Liver (tissue), 3 donors: Measurements from ENCODE around the gene CFAP70.

Experiments
- HNF4A ChIP-seq, 2 donors: conservative IDR thresholded peaks; 2 replicates each; pipeline ENCODE4 v1.6.1; 2016; ENCODE audit warnings: antibody characterized with exemption in 2 of 2, mild to moderate bottlenecking in 2 of 2
- RAD21 ChIP-seq, 2 donors: IDR thresholded peaks; 2 replicates each; pipeline ENCODE4 v1.6.1; 2016; ENCODE audit warnings: antibody characterized with exemption in 2 of 2, mild to moderate bottlenecking in 2 of 2
- YY1 ChIP-seq: IDR thresholded peaks from 2 replicates; pipeline ENCODE4 v1.6.1; 2016; ENCODE audit warnings: antibody characterized with exemption, mild to moderate bottlenecking
- TF ChIP-seq, protein P1 (sequence below): fragments of 150-350 bp; IDR thresholded peaks from 2 replicates; pipeline ENCODE4 v1.5.1; 2017; ENCODE audit warnings: improper control_type of control experiment, low read depth, low read length; ENCODE audit not compliant: missing input control
- TF ChIP-seq, protein P2 (sequence below): IDR thresholded peaks from 2 replicates; pipeline ENCODE4 v1.6.1; 2016; ENCODE audit warnings: antibody characterized with exemption, mild to moderate bottlenecking
- donor health status: healthy.
- donor health status: healthy.

DNA sequence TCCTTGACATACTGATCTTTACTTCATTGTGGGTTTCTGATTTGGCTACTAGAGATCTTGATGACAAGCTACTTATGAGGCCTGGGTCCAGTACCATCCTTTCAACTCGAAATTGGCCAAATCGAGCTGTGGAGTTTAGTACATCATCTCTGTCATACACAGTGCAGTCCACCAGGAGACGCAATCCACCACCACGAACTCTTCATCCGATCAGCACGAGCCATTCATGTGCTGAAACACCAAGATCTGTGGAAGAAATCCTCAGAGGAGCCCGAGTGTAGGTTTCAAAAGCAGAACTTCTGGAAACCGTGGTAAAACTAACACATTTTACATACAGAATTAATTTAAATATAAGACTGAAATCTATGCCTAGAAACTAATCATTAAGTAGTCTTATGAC, 125.8 kb downstream of the CFAP70 start:
- TF ChIP-seq, protein P1, sequence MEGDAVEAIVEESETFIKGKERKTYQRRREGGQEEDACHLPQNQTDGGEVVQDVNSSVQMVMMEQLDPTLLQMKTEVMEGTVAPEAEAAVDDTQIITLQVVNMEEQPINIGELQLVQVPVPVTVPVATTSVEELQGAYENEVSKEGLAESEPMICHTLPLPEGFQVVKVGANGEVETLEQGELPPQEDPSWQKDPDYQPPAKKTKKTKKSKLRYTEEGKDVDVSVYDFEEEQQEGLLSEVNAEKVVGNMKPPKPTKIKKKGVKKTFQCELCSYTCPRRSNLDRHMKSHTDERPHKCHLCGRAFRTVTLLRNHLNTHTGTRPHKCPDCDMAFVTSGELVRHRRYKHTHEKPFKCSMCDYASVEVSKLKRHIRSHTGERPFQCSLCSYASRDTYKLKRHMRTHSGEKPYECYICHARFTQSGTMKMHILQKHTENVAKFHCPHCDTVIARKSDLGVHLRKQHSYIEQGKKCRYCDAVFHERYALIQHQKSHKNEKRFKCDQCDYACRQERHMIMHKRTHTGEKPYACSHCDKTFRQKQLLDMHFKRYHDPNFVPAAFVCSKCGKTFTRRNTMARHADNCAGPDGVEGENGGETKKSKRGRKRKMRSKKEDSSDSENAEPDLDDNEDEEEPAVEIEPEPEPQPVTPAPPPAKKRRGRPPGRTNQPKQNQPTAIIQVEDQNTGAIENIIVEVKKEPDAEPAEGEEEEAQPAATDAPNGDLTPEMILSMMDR = no peak
- TF ChIP-seq, protein P2, sequence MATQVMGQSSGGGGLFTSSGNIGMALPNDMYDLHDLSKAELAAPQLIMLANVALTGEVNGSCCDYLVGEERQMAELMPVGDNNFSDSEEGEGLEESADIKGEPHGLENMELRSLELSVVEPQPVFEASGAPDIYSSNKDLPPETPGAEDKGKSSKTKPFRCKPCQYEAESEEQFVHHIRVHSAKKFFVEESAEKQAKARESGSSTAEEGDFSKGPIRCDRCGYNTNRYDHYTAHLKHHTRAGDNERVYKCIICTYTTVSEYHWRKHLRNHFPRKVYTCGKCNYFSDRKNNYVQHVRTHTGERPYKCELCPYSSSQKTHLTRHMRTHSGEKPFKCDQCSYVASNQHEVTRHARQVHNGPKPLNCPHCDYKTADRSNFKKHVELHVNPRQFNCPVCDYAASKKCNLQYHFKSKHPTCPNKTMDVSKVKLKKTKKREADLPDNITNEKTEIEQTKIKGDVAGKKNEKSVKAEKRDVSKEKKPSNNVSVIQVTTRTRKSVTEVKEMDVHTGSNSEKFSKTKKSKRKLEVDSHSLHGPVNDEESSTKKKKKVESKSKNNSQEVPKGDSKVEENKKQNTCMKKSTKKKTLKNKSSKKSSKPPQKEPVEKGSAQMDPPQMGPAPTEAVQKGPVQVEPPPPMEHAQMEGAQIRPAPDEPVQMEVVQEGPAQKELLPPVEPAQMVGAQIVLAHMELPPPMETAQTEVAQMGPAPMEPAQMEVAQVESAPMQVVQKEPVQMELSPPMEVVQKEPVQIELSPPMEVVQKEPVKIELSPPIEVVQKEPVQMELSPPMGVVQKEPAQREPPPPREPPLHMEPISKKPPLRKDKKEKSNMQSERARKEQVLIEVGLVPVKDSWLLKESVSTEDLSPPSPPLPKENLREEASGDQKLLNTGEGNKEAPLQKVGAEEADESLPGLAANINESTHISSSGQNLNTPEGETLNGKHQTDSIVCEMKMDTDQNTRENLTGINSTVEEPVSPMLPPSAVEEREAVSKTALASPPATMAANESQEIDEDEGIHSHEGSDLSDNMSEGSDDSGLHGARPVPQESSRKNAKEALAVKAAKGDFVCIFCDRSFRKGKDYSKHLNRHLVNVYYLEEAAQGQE = no peak
- TF ChIP-seq YY1 = no peak
- TF ChIP-seq HNF4A (conservative IDR thresholded peaks at IDR 0.05) = no peak
- TF ChIP-seq RAD21 (IDR thresholded peaks at IDR 0.05) = peak in 1 of 2 donors; percentile 9
